SKM-1 treated with dmso at 0.1 percent for 144 hours (cell line): Measurements from ENCODE around the gene PLXDC2.
"Not testable (repeated sequence)": the region's sequence is repeated elsewhere in the genome, so short reads cannot be mapped to it uniquely, and the experiment has no call there.

Experiments used
- DNase-seq: peaks from one replicate; lab custom pipeline; 2025; ENCODE audit not compliant: unreplicated experiment; lab: John Stamatoyannopoulos, UW

Gene PLXDC2

DNA sequence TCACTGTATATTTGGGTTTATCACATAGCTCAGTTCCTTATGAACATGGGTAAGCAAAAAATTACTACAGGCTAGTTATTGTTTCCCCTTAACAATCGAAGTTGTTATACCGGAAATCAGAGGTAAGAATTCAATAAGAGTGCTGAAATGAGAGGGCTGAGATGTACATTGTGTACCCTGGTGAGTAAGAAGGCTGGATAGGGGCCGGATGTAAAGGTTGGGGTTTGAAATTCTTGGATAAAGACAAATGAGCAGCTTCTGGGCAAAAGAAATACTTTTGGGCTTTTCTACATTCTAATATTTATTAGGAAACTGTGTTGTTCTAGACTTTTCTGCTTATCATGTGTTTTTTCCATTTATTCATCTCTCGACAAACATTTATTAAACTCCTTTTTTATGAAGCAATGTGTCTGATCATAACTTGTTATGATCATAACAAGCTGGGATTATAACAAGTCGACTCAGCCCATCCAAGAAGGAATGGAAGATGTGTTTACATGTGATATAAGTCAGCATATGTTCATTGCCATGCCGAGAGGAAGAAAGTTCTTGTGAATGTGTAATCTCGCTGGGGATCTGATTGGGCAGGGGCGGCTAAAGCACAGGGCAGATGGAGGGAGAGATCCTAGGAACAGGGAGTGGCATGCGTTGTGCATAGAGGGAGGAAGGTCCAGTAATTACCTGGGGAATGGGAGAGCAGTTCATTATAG is 155.3 kb downstream of the PLXDC2 start:
- no peak for DNase-seq

- no peak for DNase-seq
Measured at GRCh38 chr10:19974138-19974537, 157.9 kb downstream of the PLXDC2 start.

DNA sequence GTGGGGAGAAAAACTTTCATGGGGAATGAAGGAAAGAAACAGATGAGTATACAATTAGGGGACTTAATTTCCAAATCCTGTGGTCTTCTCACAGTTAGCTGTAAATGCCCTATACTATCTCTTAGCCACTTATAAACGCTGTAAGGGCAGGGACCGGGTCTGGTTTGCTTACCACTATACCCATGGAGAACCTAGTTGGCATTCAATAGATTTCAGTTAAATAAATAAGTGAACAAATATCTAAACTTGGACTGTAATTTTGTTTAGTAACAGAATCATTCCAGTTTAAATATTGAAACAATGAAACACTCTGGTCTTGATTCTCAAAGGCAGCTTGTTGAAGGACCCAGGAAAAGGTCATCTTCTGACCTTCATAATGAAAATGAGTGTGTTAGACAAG is 158.3 kb downstream of the PLXDC2 start:
- DNase-seq, result no peak

DNA sequence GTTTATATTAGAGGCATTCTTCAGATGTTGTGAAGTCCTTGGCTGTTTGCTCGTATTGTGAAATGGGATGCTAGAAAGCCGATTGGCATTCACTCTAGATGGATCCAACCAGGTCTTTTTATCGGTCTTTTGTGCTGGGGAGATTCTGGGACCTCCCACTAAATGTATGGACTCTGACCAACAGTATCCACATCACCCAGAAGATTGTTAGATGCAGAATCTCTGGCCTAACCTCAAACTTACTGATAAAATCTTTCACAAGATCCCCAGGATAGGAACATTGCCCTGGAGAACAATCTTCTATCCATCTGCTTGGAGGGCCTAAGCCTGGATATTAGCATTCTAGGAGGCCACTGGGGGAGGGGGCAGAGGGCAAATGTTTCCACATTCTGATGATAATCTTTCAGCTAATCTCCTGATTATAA is 160.9 kb downstream of the PLXDC2 start:
- no peak for DNase-seq

GRCh38 chr10:19979628-19980027 is 163.4 kb downstream of the PLXDC2 start:
- DNase-seq, result no peak

- no peak for DNase-seq
Measured at GRCh38 chr10:19983880-19984565, 167.8 kb downstream of the PLXDC2 start.

DNA sequence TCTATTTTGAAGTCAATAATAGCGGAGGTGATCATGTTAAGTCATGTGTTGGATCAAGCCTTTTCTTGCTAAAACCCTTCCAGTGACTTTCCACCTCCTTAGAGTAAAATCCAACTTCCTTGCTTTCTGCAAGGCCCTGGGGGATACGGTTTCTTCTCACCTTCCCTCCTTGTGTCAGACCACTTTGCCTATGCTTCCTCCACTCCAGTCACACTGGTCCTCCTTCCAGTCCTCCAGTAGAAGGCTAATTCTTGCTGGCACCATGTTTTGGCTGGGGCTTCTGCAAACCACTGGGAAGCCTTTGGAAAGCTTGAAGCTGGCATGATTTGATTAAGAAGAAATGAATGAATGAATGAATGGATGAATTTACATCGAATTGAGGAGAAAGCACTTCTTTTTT is 169.5 kb downstream of the PLXDC2 start:
- no peak for DNase-seq

- no peak for DNase-seq
Measured at GRCh38 chr10:19986591-19986990, 170.4 kb downstream of the PLXDC2 start.

DNA sequence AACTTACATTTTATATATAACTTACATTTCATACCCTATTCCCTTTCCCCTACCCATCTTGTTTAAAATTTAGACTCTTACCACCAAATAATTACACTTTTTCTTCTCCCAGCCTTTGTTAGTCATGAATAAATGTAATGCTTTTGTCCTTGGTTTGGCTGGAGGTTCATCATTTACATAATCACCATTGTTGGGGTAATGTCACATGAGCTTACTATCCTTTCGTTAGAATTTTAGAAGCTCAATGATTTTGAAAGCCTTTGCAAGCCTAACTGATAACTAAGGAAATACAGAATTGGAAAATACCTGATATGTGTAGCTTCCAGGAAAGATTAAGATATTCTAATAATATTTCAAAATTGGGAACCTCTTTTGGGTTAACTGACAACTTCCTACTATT is 171.7 kb downstream of the PLXDC2 start:
- no peak for DNase-seq

DNA sequence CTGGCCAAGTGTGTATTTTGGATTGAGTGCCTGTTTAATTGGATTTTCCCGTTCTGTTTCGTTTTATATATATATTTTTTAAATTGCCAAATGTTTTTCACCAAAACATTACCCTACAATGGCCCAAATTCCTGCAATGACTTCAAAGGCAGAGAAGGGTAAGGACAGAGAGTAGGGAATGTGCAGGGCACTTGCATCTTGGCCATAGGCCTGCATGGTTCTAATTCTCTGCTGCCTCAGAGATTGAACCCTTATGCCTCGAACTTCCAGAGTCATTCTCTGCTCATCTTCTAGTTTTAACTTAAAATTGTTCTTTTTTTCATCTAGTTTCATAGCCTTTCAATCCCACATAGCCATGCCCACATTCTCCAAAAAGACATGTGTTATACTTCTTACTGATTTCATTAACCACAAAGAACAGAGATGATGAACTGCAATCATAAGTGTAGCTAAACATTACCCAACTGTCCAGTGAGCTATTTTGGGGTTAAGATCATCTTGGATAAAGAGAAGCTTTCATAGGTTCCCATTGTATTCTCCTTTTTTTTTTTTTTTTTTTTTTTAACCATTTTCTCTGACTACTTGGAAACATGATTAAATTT is 177.6 kb downstream of the PLXDC2 start:
- no peak for DNase-seq

- no peak for DNase-seq
Measured at GRCh38 chr10:19998482-19998881, 182.2 kb downstream of the PLXDC2 start.

GRCh38 chr10:19999431-19999830 is 183.2 kb downstream of the PLXDC2 start:
- DNase-seq, result no peak

DNA sequence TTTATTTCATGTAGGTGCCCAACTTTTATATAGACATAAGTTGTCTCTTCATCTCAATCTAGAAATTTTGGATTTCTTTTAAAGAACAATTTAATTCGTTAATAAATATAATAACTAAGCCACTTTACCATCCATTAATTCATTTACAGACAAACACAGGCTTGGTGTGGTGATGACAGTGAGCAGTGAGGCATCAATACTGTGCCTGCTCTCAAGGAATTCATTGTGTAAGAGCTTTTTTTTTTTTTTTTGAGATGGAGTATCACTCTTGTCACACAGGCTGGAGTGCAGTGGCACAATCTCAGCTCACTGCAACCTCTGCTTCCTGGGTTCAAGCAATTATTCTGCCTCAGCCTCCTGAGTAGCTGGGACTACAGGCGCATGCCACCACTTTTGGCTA is 185.8 kb downstream of the PLXDC2 start:
- DNase-seq, result not testable (repeated sequence)

- DNase-seq, result no peak
Measured at GRCh38 chr10:20002657-20003056, 186.4 kb downstream of the PLXDC2 start.

DNA sequence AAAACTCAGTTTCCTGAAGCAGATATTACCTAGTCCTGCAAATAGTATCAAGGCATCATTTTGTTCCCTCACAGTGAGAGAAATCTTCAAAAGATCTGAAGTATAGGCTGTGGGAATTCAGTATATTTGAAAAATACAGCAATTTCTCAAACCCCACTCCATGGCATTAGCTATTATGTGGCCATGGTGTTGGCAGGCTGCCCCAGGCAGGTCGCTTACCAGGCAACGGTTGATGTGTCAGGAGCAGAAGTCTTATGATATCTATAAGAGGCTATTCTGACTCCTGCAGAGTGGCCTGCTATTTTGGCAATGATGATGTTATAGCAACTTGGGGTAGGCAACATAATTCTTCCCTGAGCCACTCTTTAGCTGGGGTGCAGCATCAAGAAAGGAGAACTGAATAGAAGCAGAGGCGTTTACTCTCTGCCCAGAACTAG is 187.9 kb downstream of the PLXDC2 start:
- DNase-seq, result peak; percentile 39

DNA sequence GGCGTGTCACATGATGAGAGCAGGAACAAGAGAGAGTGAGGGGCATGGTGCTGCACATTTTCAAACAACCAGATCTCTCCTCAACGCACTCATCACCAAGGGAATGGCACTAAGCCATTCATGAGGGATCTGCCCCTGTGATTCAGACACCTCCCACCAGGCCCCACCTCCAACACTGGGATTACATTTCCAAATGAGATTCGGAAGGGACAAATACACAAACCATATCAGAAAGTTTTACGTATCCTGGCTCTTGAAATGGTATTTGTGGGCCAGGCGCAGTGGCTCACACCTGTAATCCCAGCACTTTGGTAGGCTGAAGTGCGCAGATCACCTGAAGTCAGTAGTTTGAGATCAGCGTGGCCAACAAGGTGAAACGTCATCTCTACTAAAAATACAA is 189.4 kb downstream of the PLXDC2 start:
- DNase-seq, result no peak

DNA sequence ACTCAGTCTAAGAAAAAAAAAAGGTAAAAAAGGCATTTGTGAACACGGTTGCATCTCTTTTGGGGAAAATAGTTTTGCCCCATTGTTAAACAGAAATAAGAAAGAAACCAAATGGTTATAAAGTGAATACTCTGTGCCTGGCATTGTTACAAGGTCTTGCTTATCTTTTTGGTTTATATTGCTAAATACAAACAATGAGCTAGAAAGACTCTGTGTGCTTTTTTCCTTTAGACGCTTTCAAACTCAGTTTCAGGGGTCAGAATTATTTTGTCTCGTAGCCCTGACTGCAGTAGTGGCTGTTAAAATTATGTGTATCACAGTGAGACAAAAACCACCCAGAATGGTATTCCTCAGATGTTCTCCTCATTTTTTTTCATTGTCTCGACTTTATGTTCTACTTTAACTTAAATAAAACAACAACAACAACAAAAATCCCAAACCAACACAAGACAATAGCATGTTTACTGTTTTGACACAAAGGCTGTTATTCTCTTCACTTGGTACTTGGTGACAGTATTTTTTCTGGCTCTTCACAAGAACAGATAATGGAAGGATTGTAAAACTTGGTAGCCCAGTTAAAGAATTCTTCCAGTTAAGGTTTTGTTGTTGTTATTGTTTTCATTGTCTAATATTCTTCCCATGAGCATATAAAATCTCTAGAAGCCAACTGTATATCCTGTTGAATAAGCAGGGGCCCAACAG is 190.1 kb downstream of the PLXDC2 start:
- DNase-seq, result no peak

DNA sequence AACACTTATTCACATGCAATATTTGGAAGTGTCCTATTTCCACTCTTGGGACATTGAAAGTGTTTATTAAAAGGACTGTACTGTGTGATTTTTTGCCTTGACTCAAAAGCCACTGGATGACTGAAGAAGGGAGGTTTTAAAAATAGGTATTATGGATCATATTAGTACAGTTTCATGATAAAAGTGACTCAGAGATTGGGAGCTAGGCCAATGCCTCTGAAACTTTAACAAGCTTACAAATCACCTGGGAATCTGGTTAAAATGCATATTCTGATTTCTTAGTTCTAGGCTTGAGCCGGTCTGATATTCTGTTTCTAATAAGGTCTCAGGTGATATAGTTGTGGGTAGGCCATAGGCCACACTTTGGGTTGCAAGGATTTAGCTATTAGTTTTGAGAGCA is 191.2 kb downstream of the PLXDC2 start:
- DNase-seq, result no peak

- DNase-seq, result no peak
Measured at GRCh38 chr10:20013991-20014750, 197.9 kb downstream of the PLXDC2 start.

GRCh38 chr10:20017961-20018360 is 201.7 kb downstream of the PLXDC2 start:
- no peak for DNase-seq

- no peak for DNase-seq
Measured at GRCh38 chr10:20020677-20021076, 204.4 kb downstream of the PLXDC2 start.
